Uterus (tissue), 2 donors: ENCODE data around the gene TASL.

Experiments used
- POLR2A ChIP-seq, 2 donors: fragments of 450-650 bp; IDR thresholded peaks; one replicate each; pipeline ENCODE4 v1.6.1; 2016; ENCODE audit warnings: antibody characterized with exemption in 2 of 2, mild to moderate bottlenecking in 1 of 2, moderate library complexity in 1 of 2
- TF ChIP-seq, protein P1 (sequence below), 4 experiments: fragments of 200-600 bp in 2 of 4; fragments of 450-650 bp in 2 of 4; sonication (generic) in 2 of 4; IDR thresholded peaks; one replicate each; pipeline ENCODE4 v1.5.1; 2016 to 2019; ENCODE audit warnings: antibody characterized with exemption in 4 of 4, mild to moderate bottlenecking in 2 of 4, moderate library complexity in 1 of 4

DNA sequence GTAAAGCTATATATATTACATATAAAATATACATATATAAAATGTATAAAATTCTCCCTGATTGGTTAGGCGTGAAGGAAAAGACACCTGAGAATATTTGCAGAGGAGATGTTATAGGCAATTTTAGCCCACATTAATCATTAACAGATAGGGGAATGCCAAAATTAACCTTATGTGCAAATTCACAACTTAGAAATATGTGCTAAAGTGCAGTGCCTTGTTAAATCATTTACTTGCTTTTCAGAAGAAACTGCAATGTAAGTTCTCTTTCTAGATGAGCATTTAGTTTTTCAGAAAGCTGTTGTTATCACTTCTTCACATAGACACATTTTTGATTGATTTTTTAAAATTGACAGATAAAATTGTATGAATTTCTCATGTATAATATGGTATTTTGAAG, 5.6 kb downstream of the TASL start:
- TF ChIP-seq, protein P1, sequence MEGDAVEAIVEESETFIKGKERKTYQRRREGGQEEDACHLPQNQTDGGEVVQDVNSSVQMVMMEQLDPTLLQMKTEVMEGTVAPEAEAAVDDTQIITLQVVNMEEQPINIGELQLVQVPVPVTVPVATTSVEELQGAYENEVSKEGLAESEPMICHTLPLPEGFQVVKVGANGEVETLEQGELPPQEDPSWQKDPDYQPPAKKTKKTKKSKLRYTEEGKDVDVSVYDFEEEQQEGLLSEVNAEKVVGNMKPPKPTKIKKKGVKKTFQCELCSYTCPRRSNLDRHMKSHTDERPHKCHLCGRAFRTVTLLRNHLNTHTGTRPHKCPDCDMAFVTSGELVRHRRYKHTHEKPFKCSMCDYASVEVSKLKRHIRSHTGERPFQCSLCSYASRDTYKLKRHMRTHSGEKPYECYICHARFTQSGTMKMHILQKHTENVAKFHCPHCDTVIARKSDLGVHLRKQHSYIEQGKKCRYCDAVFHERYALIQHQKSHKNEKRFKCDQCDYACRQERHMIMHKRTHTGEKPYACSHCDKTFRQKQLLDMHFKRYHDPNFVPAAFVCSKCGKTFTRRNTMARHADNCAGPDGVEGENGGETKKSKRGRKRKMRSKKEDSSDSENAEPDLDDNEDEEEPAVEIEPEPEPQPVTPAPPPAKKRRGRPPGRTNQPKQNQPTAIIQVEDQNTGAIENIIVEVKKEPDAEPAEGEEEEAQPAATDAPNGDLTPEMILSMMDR (IDR thresholded peaks at IDR 0.05) = no peak
- TF ChIP-seq POLR2A (IDR thresholded peaks at IDR 0.05) = no peak
